HCT116 (cell line): ENCODE results near the gene ASAP2. TPM values are rescaled to one million over a fixed set of nuclear protein-coding genes. Genes with fewer than 3 reads are reported as not detected.

ENCODE experiments used
- ATAC-seq: fragments of 200-7000 bp; cut with Tn5 transposase; 2 replicates; pipeline ENCODE4 v1.9.1; 2020; ENCODE audit warnings: mild to moderate bottlenecking, moderate library complexity
- BruUV-seq: library from RNA; stranded (reverse); fragments of 400-500 nt; replicated peaks from 2 replicates; lab custom pipeline; 2021; lab: Mats Ljungman, UMichigan
- CTCF ChIA-PET: fragments of 300-600 bp; sonication (Branson Sonifier 250); formaldehyde crosslinking; loops from one replicate; lab custom pipeline; 2021; ENCODE audit warnings: antibody characterized with exemption; lab: Charles Lee
- POLR2A ChIA-PET: fragments of 300-600, 350-600 bp; sonication (Branson Sonifier 250); formaldehyde crosslinking; loops from one replicate; lab custom pipeline; 2021; ENCODE audit warnings: antibody characterized with exemption; lab: Charles Lee
- RAD21 ChIA-PET, 2 experiments: fragments of 300-600 bp; sonication (Branson Sonifier 250); formaldehyde crosslinking; loops; one replicate each; lab custom pipeline; 2023; ENCODE audit warnings: low total read pairs in 2 of 2; ENCODE audit not compliant: uncharacterized antibody in 2 of 2, unreplicated experiment in 2 of 2, low non-redundant PET in 1 of 2; lab: Charles Lee
- DNase-seq: peaks from one replicate; pipeline ENCODE4 v3.0.0-alpha.2; 2010; ENCODE audit warnings: low read depth, low spot score
- H2AFZ ChIP-seq: fragments of 200-600 bp; shearing (Covaris generic), sonication (generic); 2 replicates; pipeline ENCODE4 v1.6.1; 2017; ENCODE audit warnings: low read depth, mixed run types, mixed read lengths, antibody characterized with exemption, low read length; ENCODE audit not compliant: poor library complexity, severe bottlenecking
- H3K27ac ChIP-seq: 2 replicates; pipeline ENCODE4 v1.5.1; 2012; ENCODE audit warnings: low read depth, low read length
- H3K27me3 ChIP-seq: fragments of 200-600 bp; sonication (generic); 2 replicates; pipeline ENCODE4 v1.6.1; 2016; ENCODE audit warnings: mixed run types, low read length, mixed read lengths; ENCODE audit not compliant: insufficient read depth
- H3K36me3 ChIP-seq, 2 experiments: fragments of 200-500 bp in 1 of 2; fragments of 200-600 bp in 1 of 2; sonication (Bioruptor generic) in 1 of 2; sonication (generic) in 1 of 2; 2 replicates each; pipeline versions ENCODE4 v1.5.1 to v1.6.1; 2014 to 2016; ENCODE audit warnings: low read length in 2 of 2, inconsistent platforms in 1 of 2, mixed read lengths in 1 of 2, mixed run types in 1 of 2; ENCODE audit not compliant: insufficient read depth in 2 of 2, control insufficient read depth in 1 of 2
- H3K4me1 ChIP-seq, 2 experiments: fragments of 200-600 bp in 1 of 2; sonication (generic) in 1 of 2; 2 replicates each; pipeline versions ENCODE4 v1.5.1 to v1.6.1; 2012 to 2017; ENCODE audit warnings: low read length in 2 of 2, inconsistent platforms in 1 of 2, mild to moderate bottlenecking in 1 of 2, mixed read lengths in 1 of 2, mixed run types in 1 of 2, moderate library complexity in 1 of 2; ENCODE audit not compliant: insufficient read depth in 2 of 2, control insufficient read depth in 1 of 2
- H3K4me2 ChIP-seq: fragments of 200-600 bp; sonication (generic); 2 replicates; pipeline ENCODE4 v1.6.1; 2017; ENCODE audit warnings: mixed run types, low read length, mixed read lengths
- H3K4me3 ChIP-seq, 2 experiments: fragments of 200-600 bp in 1 of 2; sonication (generic) in 1 of 2; replicated peaks in 1 of 2; 2 replicates each; pipeline ENCODE4 v1.5.1; 2011 to 2016; ENCODE audit warnings: low read length in 2 of 2, control low read depth in 1 of 2, low read depth in 1 of 2, mild to moderate bottlenecking in 1 of 2, mixed read lengths in 1 of 2, mixed run types in 1 of 2
- H3K79me2 ChIP-seq: fragments of 200-600 bp; sonication (generic); 2 replicates; pipeline ENCODE4 v1.6.1; 2017; ENCODE audit warnings: mild to moderate bottlenecking, mixed run types, low read length, moderate library complexity, mixed read lengths; ENCODE audit not compliant: insufficient read depth
- H3K9ac ChIP-seq: fragments of 200-600 bp; sonication (generic); 2 replicates; pipeline ENCODE4 v1.6.1; 2016; ENCODE audit warnings: low read length, mixed read lengths
- H3K9me2 ChIP-seq: fragments of 200-600 bp; sonication (generic), shearing (Covaris generic); 2 replicates; pipeline ENCODE4 v1.6.1; 2017; ENCODE audit warnings: mixed run types, mild to moderate bottlenecking, moderate library complexity; ENCODE audit not compliant: insufficient read depth
- H3K9me3 ChIP-seq, 2 experiments: fragments of 200-500 bp in 1 of 2; fragments of 200-600 bp in 1 of 2; sonication (Bioruptor generic) in 1 of 2; sonication (generic) in 1 of 2; 2 replicates each; pipeline ENCODE4 v1.6.1; 2014 to 2017; ENCODE audit warnings: low read length in 2 of 2, mixed read lengths in 2 of 2, inconsistent platforms in 1 of 2, low read depth in 1 of 2, mild to moderate bottlenecking in 1 of 2, mixed run types in 1 of 2, moderate library complexity in 1 of 2; ENCODE audit not compliant: control insufficient read depth in 1 of 2, insufficient read depth in 1 of 2
- H4K20me1 ChIP-seq: fragments of 200-600 bp; sonication (generic), shearing (Covaris generic); 2 replicates; pipeline ENCODE4 v1.6.1; 2017; ENCODE audit warnings: mixed run types, mild to moderate bottlenecking, moderate library complexity; ENCODE audit not compliant: insufficient read depth
- CBX3 ChIP-seq: IDR thresholded peaks from 2 replicates; pipeline ENCODE4 v1.6.1; 2012; ENCODE audit warnings: low read depth
- EGR1 ChIP-seq: IDR thresholded peaks from 2 replicates; pipeline ENCODE4 v1.6.1; 2012; ENCODE audit warnings: low read depth
- EZH2 ChIP-seq: fragments of 200-600 bp; sonication (generic); IDR thresholded peaks from 2 replicates; pipeline ENCODE4 v1.6.1; 2017; ENCODE audit warnings: antibody characterized with exemption, mixed run types
- SIN3A ChIP-seq: IDR thresholded peaks from 2 replicates; pipeline ENCODE4 v1.6.1; 2012; ENCODE audit warnings: low read depth
- TCF7L2 ChIP-seq: IDR thresholded peaks from 2 replicates; pipeline ENCODE4 v1.7.0; 2011; ENCODE audit warnings: borderline replicate concordance, inconsistent platforms; ENCODE audit not compliant: insufficient read depth, insufficient read length; ENCODE audit errors: extremely low read depth
- intact Hi-C: fragments of 100-400 bp; cut with micrococcal nuclease; formaldehyde crosslinking; loops from 2 replicates; pipeline ENCODE4 v1.10.0; 2022
- total RNA-seq: library from RNA; stranded (reverse); gene quantifications from one replicate; pipeline ENCODE4 v1.2.1, GENCODE V29; 2021; ENCODE audit not compliant: unreplicated experiment
- TF ChIP-seq, protein P1 (sequence below), 3 experiments: fragments of 200-600 bp in 1 of 3; sonication (generic) in 1 of 3; IDR thresholded peaks in 2 of 3; conservative IDR thresholded peaks in 1 of 3; 2 replicates each; pipeline ENCODE4 v1.5.1; 2012 to 2017; ENCODE audit warnings: low read depth in 2 of 3, low read length in 2 of 3, antibody characterized with exemption in 1 of 3, borderline replicate concordance in 1 of 3, control low read depth in 1 of 3, mild to moderate bottlenecking in 1 of 3, mixed read lengths in 1 of 3, mixed run types in 1 of 3, moderate library complexity in 1 of 3; ENCODE audit not compliant: insufficient read depth in 1 of 3
- TF ChIP-seq, protein P2 (sequence below): IDR thresholded peaks from 2 replicates; pipeline ENCODE4 v1.6.1; 2012
- TF ChIP-seq, protein P3 (sequence below): IDR thresholded peaks from 2 replicates; pipeline ENCODE4 v1.6.1; 2012; ENCODE audit warnings: low read depth

ASAP2 gene
- total RNA-seq, 1 experiment from 2014 or later: 16.5 TPM

DNA sequence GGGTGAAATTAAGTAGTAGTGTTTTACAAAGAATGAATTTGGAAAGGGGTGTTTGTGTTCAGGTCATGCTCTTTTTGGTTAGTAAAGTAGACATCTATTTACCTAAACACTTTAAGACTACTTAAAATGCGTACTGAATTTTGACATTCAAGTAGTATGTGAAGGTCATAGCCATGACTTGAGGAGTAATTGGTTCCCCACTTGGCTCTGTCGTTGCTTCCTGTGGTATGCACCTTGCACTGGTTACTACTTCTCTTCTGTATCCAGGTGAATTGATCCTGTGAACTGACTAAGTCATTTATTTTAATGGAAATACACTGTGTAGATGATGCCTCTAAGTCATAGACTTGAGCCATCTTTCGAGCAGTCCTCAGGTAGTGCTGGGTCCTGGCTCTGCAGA is 118.8 kb downstream of the ASAP2 start (continued):
- TF ChIP-seq, protein P1, sequence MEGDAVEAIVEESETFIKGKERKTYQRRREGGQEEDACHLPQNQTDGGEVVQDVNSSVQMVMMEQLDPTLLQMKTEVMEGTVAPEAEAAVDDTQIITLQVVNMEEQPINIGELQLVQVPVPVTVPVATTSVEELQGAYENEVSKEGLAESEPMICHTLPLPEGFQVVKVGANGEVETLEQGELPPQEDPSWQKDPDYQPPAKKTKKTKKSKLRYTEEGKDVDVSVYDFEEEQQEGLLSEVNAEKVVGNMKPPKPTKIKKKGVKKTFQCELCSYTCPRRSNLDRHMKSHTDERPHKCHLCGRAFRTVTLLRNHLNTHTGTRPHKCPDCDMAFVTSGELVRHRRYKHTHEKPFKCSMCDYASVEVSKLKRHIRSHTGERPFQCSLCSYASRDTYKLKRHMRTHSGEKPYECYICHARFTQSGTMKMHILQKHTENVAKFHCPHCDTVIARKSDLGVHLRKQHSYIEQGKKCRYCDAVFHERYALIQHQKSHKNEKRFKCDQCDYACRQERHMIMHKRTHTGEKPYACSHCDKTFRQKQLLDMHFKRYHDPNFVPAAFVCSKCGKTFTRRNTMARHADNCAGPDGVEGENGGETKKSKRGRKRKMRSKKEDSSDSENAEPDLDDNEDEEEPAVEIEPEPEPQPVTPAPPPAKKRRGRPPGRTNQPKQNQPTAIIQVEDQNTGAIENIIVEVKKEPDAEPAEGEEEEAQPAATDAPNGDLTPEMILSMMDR (IDR thresholded peaks at IDR 0.05 in 2 of 3, conservative IDR thresholded peaks at IDR 0.05 in 1 of 3; ENCODE audit: borderline replicate concordance in 1 of 3, insufficient read depth in 1 of 3, low read depth in 2 of 3, low read length in 2 of 3): no peak
- TF ChIP-seq SIN3A (no peak), CBX3 (no peak), TCF7L2 (no peak)
- TF ChIP-seq, protein P2, sequence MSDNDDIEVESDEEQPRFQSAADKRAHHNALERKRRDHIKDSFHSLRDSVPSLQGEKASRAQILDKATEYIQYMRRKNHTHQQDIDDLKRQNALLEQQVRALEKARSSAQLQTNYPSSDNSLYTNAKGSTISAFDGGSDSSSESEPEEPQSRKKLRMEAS: no peak

DNA sequence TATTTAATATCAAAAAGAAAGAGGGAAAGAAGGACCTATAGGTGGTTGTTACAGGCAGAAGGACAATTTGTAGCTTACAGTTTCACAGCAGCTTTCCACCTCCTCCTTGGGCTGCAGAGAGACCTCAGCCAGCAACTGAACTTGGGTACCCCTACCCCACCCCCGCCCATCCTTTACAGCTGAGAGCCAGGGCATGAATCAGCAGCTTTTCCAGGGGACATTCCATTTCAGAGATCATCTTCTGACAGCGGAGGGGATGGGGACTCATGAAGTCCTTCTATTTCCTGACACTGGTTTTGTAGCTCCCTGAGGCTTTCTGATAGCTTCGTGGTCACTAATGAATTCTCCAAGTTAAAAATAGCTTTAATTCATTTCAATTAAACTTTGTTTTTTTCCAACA is 120.4 kb downstream of the ASAP2 start:
- ChIA-PET CTCF (no interaction called here), RAD21 (no interaction called here), POLR2A (interaction anchor here (0.6 kb wide), 1 partner anchor 42 kb away, joined by 3 read pairs; no protein-coding TSS in a partner anchor)
- Histone ChIP-seq H4K20me1 (no peaks in the 10 kb centered on the region), H2AFZ (no peak overlapping the region), H3K36me3 (no peaks in the 10 kb centered on the region), H3K27me3 (no peaks in the 10 kb centered on the region), H3K4me3 (no peak overlapping the region), H3K9me2 (no peaks in the 10 kb centered on the region), H3K9ac (no peak overlapping the region), H3K79me2 (no peaks in the 10 kb centered on the region), H3K9me3 (no peaks in the 10 kb centered on the region), H3K27ac (no peak overlapping the region), H3K4me2 (no peak overlapping the region), H3K4me1 (peaks cover 0 to 5% of the 10 kb centered on the region in 2 experiments; a peak in 2 of 4 replicates)
- no TSS peak for BruUV-seq
- no peak for ATAC-seq
- TF ChIP-seq EZH2 (no peak), EGR1 (no peak)
- TF ChIP-seq, protein P3, sequence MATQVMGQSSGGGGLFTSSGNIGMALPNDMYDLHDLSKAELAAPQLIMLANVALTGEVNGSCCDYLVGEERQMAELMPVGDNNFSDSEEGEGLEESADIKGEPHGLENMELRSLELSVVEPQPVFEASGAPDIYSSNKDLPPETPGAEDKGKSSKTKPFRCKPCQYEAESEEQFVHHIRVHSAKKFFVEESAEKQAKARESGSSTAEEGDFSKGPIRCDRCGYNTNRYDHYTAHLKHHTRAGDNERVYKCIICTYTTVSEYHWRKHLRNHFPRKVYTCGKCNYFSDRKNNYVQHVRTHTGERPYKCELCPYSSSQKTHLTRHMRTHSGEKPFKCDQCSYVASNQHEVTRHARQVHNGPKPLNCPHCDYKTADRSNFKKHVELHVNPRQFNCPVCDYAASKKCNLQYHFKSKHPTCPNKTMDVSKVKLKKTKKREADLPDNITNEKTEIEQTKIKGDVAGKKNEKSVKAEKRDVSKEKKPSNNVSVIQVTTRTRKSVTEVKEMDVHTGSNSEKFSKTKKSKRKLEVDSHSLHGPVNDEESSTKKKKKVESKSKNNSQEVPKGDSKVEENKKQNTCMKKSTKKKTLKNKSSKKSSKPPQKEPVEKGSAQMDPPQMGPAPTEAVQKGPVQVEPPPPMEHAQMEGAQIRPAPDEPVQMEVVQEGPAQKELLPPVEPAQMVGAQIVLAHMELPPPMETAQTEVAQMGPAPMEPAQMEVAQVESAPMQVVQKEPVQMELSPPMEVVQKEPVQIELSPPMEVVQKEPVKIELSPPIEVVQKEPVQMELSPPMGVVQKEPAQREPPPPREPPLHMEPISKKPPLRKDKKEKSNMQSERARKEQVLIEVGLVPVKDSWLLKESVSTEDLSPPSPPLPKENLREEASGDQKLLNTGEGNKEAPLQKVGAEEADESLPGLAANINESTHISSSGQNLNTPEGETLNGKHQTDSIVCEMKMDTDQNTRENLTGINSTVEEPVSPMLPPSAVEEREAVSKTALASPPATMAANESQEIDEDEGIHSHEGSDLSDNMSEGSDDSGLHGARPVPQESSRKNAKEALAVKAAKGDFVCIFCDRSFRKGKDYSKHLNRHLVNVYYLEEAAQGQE: no peak
- DNase-seq: no peak
- intact Hi-C loops: no loop called here
